Dermis blood vessel endothelial cell (primary cell): ENCODE measurements around the gene OBSL1. TPM values are rescaled to one million over a fixed set of nuclear protein-coding genes. Genes with fewer than 3 reads are reported as not detected.
A peak's percentile ranks its signal among the peaks of the same experiment; 100 is the strongest.

Experiments
- DNase-seq: peaks from one replicate; pipeline ENCODE4 v3.0.0; 2010
- total RNA-seq: library from RNA; depleted of rRNA; stranded (reverse); fragments of >200 nt; gene quantifications from 2 replicates; pipeline ENCODE4 v1.2.3, GENCODE V29; 2014

Gene OBSL1
- total RNA-seq, 1 donor from 2014 or later, result 38.8 TPM

DNA sequence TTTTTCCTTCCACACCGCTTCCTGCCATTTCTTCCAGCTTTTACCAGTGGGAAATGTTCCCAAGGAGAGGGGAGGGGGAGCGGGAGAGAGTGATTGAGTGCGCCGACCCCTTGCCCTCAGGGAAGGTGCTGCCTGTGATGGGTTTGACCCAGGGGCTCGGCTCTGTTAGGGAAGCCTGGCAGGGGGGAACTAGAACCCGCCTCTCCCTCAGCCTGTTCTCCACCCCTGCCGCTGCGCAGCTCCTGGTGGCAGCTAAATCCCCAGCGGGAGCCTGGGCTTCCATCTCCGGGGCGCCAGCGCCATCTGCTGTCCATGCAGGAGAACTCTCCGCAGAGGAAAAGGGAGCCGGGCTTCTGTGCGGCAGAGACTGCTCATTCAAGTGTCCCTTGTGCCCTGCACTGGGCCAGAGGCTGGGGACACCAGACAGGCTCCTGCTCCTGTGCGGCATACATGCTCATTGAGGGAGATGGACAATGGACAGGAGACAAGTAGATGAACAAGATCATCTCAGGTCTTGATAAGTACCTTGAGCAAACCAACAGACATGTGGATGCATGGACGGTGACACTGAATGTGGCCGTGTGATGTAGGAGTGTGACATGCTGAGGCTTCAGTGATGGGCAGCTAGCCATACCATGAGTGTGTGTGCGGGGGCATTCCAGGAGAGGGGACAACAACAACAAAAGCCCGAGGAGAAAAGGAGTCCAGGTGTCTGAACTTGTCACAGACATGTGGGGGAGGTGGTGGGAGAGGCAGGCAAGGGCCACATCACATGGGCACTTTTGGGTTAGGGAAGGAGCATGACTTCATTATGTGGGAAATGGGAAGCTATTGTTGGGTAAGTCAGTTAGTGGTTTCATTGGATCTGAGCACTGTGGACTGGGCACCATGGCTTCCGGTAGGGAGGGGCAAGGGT lies 41.0 kb downstream of the OBSL1 start:
- DNase-seq, result peak; percentile 89

DNA sequence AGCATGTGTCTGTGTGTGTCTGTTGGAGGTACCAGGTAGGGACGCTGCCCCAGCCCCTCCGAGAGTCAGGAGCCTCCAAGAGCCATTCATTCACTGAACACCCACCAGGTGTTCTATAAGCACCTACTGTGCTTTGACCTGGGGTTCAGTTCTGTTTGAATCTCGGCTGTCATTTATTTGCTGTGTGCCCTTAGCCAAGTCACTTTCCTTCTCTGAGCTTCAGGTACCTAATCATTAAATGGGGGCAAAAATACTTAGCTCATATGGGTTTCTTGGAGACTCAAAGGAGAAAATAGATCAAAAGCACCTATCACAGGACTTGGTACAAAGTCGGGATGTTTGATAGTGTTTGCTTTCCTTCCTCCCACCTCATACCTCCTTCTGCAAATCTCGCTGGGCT lies 43.9 kb downstream of the OBSL1 start:
- no peak for DNase-seq

DNA sequence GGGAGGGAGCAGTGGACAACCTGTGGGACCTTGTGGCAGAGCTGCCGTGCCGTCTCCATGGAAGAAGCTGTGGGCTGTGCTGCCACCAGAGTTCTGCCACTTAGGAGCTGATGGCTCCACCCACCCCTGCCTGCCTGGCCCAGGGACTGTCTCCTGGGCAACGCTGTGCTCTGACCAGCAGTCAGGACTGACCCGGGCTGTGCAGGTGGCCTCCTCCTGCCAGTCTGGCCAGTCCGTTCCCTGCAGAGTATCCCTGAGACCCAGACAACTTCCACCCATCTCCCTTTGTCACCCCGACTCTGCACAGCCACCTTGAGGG lies 44.3 kb downstream of the OBSL1 start:
- no peak for DNase-seq

DNA sequence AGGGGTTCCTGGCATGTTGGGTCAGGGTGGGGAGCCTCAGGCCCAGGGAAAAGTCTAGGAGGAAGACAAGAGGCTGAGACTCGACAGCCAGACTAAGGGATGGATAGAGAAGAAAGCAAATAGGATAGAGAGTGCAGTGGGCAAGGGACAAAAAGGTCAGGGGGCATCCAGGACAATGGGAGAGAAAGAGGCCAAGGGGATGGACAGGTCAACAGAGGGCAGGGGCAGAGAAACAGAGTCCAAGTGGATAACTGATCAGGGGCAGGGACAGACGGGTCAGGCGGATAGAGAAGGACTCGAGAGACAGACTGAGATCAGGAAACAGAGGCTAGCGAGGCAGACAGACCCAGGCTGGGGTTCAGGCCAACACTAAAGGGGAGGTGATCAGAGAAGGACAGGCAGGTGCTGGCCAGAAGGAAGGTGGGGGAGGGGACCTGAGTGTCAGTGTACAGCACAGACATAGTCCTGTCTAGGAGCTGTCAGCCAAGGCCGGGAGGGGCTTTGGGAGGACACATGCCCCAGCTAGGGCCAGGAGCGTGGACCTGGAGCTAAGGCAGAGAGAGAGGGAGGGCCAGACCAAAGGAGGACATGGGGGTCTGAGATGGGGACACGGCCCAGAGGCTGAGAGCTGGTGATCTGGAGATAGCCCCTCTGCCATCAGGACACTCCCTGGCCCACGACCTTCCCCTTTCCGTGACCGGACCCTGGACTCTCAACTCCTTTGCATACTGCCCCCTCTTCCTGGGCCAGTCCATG lies 44.8 kb downstream of the OBSL1 start:
- no peak for DNase-seq

DNA sequence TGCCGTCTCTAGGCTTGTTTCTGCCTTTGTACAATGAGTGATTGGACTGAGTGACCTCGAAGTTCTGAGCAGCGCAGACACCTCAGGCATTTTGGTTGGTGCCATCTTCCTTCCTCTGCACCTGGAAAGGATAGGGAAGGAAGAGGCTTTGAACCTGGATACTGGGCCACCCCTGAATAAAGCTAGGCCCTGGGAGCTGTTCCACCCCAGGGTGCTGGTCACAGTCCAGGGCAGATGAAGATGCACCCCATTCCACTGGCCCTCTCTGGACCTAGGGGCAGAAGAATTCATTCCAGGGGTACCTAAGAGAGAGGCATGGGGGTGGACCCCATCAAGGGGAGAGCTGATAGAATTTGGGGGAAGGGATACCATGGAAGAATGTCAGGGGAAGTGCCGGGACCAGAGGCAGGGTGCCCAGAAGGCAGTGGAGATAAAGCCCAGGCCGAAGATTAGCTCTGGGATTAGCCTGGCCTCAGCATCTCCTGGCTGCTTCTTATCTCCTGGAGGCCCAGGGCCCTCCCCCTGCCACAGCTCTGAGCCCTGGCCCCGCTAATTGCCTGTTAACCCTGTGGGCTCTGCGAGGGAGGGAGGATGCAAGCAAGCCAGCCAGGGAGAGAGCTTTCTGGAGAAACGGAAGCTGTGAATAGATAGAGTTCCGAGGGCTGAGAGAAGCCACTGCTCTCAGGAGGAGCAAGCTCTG lies 45.7 kb downstream of the OBSL1 start:
- DNase-seq, result no peak

DNA sequence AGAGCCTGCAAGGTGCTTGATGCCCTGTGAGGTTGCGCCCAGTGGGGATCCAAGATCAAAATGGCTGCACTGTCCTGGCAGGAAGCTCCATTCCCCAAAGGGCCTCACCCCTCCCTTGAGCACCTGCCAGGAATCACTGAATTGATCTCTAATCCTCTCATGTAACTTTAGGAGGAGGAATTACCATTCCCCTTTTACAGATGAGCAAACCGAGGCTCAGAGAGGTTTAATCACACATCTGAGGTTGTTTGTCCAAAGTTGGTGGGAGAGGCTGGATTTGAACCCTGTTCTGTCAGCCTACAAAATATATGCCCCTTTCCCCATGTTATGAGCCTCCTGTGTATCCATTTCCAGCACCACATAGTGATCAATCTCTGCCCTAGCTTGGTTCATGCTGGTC lies 46.5 kb downstream of the OBSL1 start:
- no peak for DNase-seq

DNA sequence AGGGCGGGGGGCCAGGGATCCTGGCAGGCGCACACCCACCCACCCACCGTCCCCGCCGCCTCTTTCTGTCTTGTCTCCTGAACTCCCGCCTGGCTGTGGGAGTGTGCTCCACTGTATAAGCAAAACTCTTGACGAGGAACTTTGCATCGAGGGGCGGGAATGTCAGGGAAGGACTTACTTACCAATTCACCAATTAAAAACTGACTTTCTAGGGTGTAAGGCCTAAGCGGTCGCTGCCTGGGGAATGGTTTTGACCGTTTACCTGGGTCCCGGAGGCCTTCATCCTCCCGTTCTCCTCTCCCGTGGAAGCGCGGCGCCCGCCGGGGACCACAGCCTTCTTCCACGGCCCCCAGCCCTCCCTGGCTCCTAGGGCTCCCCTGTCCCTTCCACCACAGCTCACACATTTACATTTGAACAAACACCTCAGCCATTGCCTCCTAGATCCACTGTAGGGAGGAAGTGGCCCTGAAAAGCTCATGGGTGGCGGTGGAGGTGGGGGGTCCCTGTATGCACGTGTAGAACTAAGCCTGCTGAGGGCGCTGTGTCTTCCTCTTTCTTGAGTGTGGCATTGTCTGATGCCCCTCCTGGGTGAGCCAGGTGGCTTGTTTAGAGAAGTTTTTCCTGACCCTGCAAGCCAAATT lies 48.2 kb downstream of the OBSL1 start:
- DNase-seq, result no peak

DNA sequence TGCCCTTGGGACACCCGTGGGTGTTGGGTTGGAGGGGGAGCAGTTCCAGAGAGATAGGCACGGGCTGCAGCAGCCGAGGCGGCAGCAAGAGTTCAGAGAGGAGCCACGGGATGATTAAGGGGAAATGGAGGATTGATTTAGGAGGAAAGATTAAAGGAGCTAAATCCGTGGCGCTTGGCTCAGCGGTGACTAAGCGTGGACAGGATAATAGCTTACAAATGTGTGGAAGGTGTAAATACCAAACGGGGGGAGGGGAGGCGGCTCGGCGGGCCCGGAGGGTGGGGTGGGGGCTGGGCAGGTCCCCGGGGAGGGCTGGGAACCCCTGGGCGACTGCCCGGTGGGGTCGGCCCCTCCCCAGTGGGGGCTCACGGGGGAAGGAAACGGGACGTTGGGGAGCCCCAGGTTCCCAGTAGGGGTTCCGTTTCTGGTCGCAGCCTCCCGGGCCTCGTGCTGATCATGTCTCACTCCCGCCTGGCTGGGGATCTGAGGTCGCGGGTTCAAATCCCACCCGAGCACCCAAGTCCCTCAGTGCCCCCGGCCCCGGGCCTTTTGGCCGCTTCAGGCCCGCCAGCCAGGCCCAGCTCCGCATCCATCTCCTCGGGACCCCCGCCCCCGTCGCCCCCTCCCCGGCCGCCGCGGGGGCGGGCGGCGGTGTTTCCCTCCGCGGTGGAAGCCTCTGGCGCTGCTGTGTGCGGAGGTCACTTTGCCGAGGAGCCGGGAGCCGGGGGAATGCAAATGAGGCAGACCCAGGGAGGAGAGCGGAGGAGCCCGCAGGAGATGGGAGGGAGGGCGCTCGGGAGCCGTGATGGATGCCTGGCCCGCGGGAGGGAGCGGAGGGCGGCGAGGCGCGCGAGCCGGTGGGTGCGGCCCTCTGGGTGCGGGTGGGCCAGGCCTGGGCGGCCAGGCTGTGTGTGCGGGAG lies 49.0 kb downstream of the OBSL1 start:
- DNase-seq, result peak; percentile 20

DNA sequence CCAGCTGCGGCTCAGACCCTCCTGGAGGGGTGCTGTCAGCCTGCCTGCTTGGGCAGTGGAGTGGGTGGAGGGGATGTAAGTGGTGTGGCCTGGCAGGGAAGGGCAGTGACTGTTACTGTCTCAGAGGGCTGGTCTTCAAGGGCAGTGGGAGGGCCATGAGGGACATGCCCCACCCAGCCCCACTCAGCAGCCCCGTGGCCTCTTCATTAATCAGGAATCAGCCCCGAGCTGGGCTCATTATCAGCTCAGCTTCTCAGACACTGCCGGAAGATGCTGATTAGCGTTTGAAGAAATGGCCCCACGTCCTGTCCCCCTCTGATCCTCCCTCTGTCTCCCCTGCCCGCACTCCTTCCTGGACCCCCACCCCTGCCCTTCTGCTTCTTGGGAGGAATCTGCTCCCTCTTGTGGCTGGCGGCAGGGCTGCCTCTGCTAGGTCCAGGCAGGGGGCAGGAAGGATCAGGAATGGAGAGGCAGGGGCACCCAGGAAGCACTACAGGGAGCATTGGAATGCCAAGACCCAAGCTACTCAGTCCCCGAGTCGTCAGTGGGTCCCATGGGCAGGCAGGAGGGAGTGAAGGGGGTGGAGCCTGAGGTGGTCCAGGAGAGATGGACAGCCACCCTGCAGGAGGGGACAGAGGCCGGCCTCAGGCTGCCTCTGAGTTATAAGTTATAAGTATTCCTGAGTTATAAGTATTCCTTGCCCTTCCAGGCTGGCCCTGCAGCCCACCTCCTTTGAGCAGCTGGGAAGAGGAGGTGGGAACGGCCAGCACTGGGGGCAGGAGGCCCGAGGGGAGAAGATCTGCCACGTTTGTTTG lies 50.1 kb downstream of the OBSL1 start:
- DNase-seq, result peak; percentile 40

DNA sequence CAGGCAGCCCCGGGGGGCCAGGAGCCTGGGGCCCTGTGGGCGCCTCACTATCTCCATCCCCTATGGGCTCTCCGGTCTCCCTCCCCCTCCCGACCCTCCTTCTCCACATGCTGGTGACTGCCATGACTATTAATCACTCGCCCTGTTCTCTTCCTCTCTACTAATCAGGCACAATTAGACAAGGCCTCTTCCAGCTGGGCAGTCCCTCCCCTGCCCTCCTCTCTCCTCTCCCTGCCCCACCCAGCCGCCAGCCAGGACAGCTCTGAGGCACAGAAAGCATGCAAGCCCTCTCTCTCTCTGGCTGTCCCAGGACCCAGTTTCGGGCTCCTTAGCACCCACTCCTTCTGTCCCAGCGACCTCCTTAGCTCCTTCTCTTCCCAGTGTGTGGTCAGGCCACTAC lies 51.3 kb downstream of the OBSL1 start:
- no peak for DNase-seq

DNA sequence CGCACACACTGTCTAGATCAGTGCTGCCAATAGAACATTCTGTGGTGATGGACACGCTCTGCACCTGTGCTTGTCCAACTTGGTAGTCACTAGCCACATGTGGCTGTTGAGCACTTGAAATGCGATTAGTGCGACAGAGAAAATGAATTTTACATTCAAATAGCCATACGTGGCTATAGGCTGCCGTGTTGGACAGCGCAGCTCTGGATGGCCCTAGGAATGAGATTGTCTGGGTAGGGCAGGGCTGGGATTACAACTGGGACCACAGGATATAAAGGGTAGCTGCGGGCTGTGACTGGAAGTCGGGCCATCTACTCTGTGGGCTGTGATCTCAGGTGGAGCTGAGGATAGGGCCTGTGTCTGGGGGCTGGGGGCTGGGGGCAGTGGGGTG lies 51.8 kb downstream of the OBSL1 start:
- DNase-seq, result no peak

DNA sequence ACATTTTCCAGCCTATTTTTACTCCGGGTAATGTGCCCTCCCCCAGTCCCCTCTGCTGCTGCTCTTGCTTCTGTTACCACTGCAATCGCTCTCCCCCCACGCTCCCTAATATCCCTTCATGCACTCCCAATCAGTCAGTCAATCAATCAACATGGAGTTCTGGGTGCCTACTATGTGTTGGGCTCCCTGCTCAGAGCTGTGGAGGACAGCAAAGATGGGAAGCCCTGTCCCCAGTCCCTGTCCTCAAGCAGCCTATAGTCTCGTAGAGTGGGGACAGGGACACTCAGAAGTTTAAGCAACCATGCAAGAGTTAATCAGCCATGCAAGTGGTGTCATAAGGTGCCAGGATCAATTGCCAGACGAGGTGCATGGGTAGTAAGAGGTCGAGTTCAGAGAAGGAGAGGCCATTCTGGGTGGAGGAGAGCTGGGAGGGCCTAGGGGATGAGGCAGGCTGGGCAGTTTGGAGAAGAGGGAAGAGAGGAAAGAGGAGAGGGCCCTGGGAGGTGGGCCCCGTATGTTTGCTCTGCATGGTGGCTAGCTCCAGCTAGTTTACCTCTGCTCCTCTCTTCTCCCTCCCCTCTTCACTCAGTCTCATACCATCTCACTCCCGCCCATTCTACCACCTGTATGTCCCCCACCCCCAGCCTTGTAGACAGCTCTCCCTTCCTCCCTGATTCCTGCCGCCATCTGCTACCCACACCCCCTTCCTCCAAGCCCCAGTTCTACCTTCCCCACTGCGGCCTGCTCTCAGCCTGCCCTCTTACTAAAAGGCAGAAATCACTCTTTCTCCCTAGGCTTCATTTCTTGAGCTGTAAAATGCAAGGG lies 53.2 kb downstream of the OBSL1 start:
- DNase-seq, result no peak

DNA sequence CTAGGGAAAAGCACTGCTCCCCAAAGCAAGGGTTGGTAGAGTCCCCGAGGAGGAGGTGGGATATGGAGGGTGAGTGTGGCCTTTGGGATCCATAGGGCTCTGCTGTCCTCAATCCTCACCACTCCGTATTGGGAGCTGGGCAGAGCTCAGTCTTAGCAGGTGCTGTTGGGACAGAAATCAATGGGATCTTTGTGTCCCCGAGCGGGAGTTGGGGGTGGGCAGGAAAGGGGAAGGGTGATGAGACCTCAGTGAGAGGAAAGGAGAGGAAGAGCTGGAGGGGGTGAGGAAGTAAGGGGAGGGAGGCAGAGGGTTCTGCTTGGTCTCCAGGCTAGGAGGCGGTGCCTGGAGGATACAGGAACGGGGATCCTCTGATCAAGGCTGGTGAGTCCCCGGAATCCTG lies 54.5 kb downstream of the OBSL1 start:
- DNase-seq, result no peak

DNA sequence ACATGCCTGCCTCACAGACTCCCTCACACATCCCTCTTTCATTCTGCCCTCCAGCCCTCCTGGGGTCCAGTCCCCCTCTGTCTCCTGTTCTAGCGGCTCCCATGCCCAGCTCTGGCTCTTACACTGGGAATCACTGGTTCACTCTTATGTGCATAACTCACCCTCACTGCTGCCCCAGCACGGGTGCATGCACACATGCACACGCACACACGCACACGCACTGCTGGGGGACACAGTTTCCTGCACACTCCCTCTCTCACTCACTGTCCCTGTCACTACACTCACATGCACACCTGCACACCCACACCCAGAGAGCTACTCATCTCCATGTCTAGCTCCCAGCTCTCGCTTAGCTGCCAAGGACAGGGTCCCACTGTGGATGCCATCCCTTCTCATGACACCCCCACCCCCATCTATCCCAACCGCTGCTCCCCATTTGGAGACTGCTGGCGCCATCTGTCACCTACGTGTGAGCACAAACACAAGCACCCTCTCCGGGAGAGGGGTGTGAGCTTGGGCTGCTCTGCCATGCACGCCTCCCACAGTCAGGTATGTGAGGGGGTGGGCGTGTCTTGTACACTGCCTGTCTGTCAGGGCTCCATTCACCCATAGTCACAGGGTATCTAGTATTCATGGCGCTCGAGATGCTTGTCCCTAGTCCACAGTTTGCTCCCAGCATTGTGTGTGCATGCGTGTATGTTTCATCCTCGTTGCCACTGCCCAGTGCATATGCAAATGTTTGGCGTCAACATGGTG lies 55.3 kb downstream of the OBSL1 start:
- no peak for DNase-seq

DNA sequence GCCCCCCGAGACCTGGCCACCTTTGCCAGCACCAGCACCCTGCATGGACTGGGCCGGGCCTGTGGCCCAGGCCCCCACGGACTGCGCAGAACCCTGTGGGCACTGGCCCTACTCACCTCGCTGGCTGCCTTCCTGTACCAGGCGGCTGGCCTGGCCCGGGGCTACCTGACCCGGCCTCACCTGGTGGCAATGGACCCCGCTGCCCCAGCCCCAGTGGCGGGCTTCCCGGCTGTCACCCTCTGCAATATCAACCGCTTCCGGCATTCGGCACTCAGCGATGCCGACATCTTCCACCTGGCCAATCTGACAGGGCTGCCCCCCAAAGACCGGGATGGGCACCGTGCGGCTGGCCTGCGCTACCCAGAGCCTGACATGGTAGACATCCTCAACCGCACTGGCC lies 56.5 kb downstream of the OBSL1 start:
- no peak for DNase-seq

DNA sequence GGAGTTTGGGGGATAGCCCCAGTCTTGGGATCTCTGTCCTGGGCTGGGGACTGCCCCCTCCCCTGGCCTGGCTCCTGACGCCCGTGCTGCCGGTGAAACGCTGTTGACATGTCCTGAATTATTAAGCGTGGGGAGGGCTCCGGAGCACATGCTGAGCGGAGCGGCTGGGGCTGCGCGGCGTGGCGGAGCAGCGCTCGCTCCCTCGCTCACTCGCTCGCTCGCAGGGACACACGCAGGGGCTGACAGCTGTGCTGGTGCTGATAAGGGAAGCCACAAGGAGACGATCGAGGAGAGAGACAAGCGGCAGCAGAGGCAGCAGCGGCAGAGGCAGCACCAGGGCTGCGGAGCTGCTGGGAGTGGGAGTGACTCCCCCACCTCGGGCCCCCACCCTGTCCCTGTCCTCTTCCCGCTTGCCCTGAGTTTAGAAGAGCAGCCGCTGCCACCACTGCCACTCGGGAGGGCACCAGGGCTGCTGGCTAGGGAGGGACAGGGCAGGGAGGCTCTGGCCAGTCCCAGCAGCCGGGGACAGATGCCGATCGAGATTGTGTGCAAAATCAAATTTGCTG lies 57.1 kb downstream of the OBSL1 start, which contains the start of gene ASIC4:
TSS of gene ASIC4 (plus strand) at position 287 of the 566 bp plus-strand sequence. CDS start at position 530, 243 bp downstream.
- DNase-seq, result no peak

DNA sequence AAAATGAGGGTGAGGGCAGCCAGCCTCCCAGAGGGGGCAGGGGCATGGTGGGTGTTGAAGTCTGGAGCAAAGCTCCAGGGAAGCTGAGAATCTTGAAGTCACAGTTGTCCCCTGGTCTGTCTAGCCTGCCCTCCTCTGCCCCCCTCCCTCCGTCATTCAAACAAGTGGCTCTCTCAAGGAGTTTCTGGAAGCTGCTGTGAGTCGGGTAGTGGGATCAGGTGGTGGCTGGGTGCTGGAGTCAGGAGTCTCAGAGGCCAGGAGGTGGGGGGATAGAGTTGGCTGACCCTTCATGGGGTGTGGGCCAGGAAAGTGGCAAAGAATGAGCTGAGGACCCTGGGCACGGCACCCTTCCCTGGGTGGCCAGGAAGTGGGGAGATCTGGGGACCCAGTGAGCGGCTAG lies 57.6 kb downstream of the OBSL1 start:
- DNase-seq, result no peak

DNA sequence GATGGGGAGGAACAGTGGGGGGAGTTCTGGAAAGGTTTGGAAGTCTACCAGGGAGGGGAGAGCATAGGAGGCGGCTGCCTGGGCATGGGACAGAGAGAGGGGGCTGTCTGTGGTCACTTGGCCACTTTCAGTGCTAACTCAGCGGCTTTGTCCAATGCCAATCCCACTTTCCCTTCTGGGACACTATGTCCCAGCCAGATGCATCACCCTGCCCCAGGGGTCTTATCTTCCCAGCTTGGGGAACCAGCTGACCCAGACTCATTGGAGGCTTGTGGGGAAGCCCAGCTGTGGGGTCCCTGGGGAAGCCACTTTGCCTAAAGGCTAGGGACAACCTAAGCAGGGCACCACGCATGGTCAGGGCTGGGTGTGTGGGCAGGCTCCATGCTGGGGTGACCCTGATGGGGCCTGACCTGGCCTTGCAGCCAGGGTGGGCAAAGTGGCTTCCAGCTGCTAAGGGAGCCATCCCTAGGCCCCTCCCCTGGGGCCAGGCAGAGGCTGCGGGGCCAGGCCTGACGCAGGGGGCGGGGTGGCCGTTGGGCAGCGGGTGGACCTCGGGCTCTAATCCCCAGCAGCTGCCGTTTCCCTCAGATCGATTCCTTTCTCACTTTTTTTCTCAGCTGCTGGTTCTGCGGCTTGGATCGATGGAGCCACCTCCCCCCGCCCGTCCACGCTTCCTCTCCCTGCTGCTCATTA lies 58.7 kb downstream of the OBSL1 start:
- DNase-seq, result no peak
